Heart left ventricle (tissue), 16 donors: ENCODE measurements around the gene NXPE3. TPM values are rescaled to one million over a fixed set of nuclear protein-coding genes. Genes with fewer than 3 reads are reported as not detected.
A peak's percentile ranks its signal among the peaks of the same experiment; 100 is the strongest.

Source experiments
- ATAC-seq, 4 donors: fragments of 200-7000 bp; cut with Tn5 transposase; one replicate each; pipeline ENCODE4 v1.9.1; 2020 to 2022; ENCODE audit warnings: moderate library complexity in 4 of 4, mild to moderate bottlenecking in 3 of 4, moderate number of reproducible peaks in 1 of 4
- DNase-seq, 5 donors: peaks; one replicate each; pipeline ENCODE4 v3.0.0-alpha.2; 2020
- H3K27ac ChIP-seq, 12 donors: fragments of 200-600 bp; sonication (generic) in 4 of 12; one replicate each; pipeline versions ENCODE4 v1.5.0 to v1.8.0; 2016 to 2022; ENCODE audit warnings: mild to moderate bottlenecking in 2 of 12
- H3K27me3 ChIP-seq, 9 donors: fragments of 200-600 bp; sonication (generic) in 2 of 9; one replicate each; pipeline versions ENCODE4 v1.5.1 to v1.8.0; 2016 to 2022; ENCODE audit warnings: mild to moderate bottlenecking in 3 of 9
- H3K36me3 ChIP-seq, 9 donors: fragments of 200-600 bp; sonication (generic) in 2 of 9; one replicate each; pipeline versions ENCODE4 v1.5.0 to v1.8.0; 2018 to 2022; ENCODE audit warnings: mild to moderate bottlenecking in 2 of 9
- H3K4me1 ChIP-seq, 12 donors: fragments of 200-600 bp; sonication (generic) in 4 of 12; one replicate each; pipeline versions ENCODE4 v1.5.0 to v1.8.0; 2016 to 2022; ENCODE audit warnings: mild to moderate bottlenecking in 3 of 12
- H3K4me3 ChIP-seq, 12 donors: fragments of 200-600 bp; sonication (generic) in 4 of 12; one replicate each; pipeline versions ENCODE4 v1.5.0 to v1.8.0; 2017 to 2022; ENCODE audit warnings: mild to moderate bottlenecking in 9 of 12, moderate library complexity in 4 of 12
- H3K9me3 ChIP-seq, 12 donors: fragments of 200-600 bp; sonication (generic) in 4 of 12; one replicate each; pipeline versions ENCODE4 v1.5.0 to v1.8.0; 2016 to 2022; ENCODE audit warnings: mild to moderate bottlenecking in 1 of 12
- CTCF ChIP-seq, 12 donors: fragments of 200-600 bp; sonication (generic) in 4 of 12; IDR thresholded peaks; one replicate each; pipeline versions ENCODE4 v1.5.0 to v1.8.0; 2018 to 2022; ENCODE audit warnings: antibody characterized with exemption in 12 of 12, mild to moderate bottlenecking in 5 of 12
- POLR2A ChIP-seq, 2 donors: fragments of 450-650 bp; IDR thresholded peaks; one replicate each; pipeline ENCODE4 v1.6.1; 2017; ENCODE audit warnings: antibody characterized with exemption in 2 of 2, mild to moderate bottlenecking in 2 of 2, moderate library complexity in 2 of 2
- WGBS, 4 donors: extraction: QIAGEN DNeasy Blood & Tissue Kit in 2 of 4; methylation state at CpG; one replicate each; pipeline versions ENCODE4 v1.1.5 to v1.1.7; 2013 to 2018; 5-methylcytosine and 5-hydroxymethylcytosine counted together
- intact Hi-C, 10 donors: fragments of 100-400 bp; cut with DNase I; formaldehyde crosslinking; loops; one replicate each; pipeline versions ENCODE4 v1.11.1 to v1.14.2; 2022
- polyA plus RNA-seq, 2 donors: library from polyadenylated mRNA; stranded (reverse); fragments of 200-250 nt; gene quantifications; one replicate each; pipeline ENCODE4 v1.2.3, GENCODE V29; 2013
- total RNA-seq, 9 donors: library from RNA; depleted of rRNA in 2 of 9; stranded (reverse); fragments of >200 nt in 2 of 9; fragmentation: NEBNext Ultra II Directional in 3 of 9; extraction: Animal tissue kit (Norgen Biotek cat#: 25700) in 3 of 9; gene quantifications; one replicate each; pipeline versions ENCODE4 v1.1.0 to v1.2.4, GENCODE V29; 2016 to 2023
- donor health status: ischemic (EF 13 %, LVEDD 7.1; RV severe dilation, severe dysfunction).
- donor health status: healthy with polysubstance abuse.
- donor health status: DM: no; HTN: yes; CAD: no.
- donor health status: DM: no; HTN: no; CAD: no.
- donor health status: ischemic (EF 25% LVEDD 6.9; RV normal size, moderate dysfunction).
- donor health status: ischemic (EF 25% LVEDD 5.7; RV mildly dilated, moderate dysfunction).
- donor health status: healthy.
- donor health status: DM: yes; HTN: yes; CAD: no.
- donor health status: ischemic (EF 35%, LVEDD 5.7; RV mildly dilated, moderate dysfunction).
- donor health status: nonischemic (EF 11% LVEDD 7.7; RV severe dilation, severe dysfunction).
- donor health status: DM: yes; HTN: yes; CAD: no.
- donor health status: PGD.
- donor health status: ischemic (EF 29% LVEDD 5.4; RV normal size, mild dysfunction).
- donor health status: nonischemic (EF 23%, LVEDD 6.1; RV moderate dilation, normal function).

Gene NXPE3
- total and polyA plus RNA-seq, 11 donors = 13.3 to 43.8 (median 35.6) TPM

- Histone ChIP-seq H3K4me1 (peaks cover 0 to 5% (median 0%) of the 10 kb centered on the region in 12 donors), H3K27me3 (no peaks in the 10 kb centered on the region), H3K9me3 (peaks cover 0 to 5% (median 0%) of the 10 kb centered on the region in 12 donors), H3K27ac (peak overlapping the region in 1 of 12 donors; percentile 5), H3K4me3 (no peak overlapping the region), H3K36me3 (peaks cover 0 to 68% (median 47%) of the 10 kb centered on the region in 9 donors)
- 76 to 79% (median 77%) methylated on average over 9 of the region's 9 CpGs for WGBS, 4 donors
- TF ChIP-seq CTCF (IDR thresholded peaks at IDR 0.05) (peak; percentile 74 to 95 (median 87)), POLR2A (IDR thresholded peaks at IDR 0.05) (no peak)
- ATAC-seq (peak; percentile 83 to 94 (median 88)), DNase-seq (peak in 2 of 5 donors; percentile 54 to 60)
- intact Hi-C loops = loop anchor here in 6 of 10 donors (5.0 to 10.0 kb wide), 3 partner anchors 729 to 734 kb away; no protein-coding TSS in a partner anchor
These were observed 24.3 kb downstream of the NXPE3 start for GRCh38 chr3:101803173-101803782.

- ATAC-seq (no peak), DNase-seq (no peak)
- Histone ChIP-seq H3K27ac (no peak overlapping the region), H3K36me3 (peaks cover 0 to 67% (median 44%) of the 10 kb centered on the region in 9 donors), H3K9me3 (peaks cover 0 to 5% (median 0%) of the 10 kb centered on the region in 12 donors), H3K4me1 (peaks cover 0 to 5% (median 0%) of the 10 kb centered on the region in 12 donors), H3K4me3 (no peak overlapping the region), H3K27me3 (no peaks in the 10 kb centered on the region)
- intact Hi-C loops = loop anchor here in 6 of 10 donors (5.0 to 10.0 kb wide), 3 partner anchors 728 to 733 kb away; no protein-coding TSS in a partner anchor
- 92 to 97% (median 95%) methylated on average over 3 of the region's 3 CpGs for WGBS, 4 donors
- no peak for TF ChIP-seq CTCF (IDR thresholded peaks at IDR 0.05)
- TF ChIP-seq POLR2A (IDR thresholded peaks at IDR 0.05) = no peak
These were observed 24.9 kb downstream of the NXPE3 start for GRCh38 chr3:101803939-101804338.

- intact Hi-C loops = loop anchor here in 7 of 10 donors (2.0 to 10.0 kb wide), 4 partner anchors 46 to 731 kb away; no protein-coding TSS in a partner anchor
These were observed 27.5 kb downstream of the NXPE3 start for GRCh38 chr3:101806491-101806890.

More at GRCh38 chr3:101806491-101806890, 27.5 kb downstream of the NXPE3 start:
- Histone ChIP-seq H3K9me3 (peaks cover 0 to 6% (median 0%) of the 10 kb centered on the region in 12 donors), H3K36me3 (peaks cover 0 to 48% (median 24%) of the 10 kb centered on the region in 9 donors), H3K27ac (no peak overlapping the region), H3K4me1 (peaks cover 0 to 17% (median 10%) of the 10 kb centered on the region in 12 donors), H3K4me3 (no peak overlapping the region), H3K27me3 (no peaks in the 10 kb centered on the region)
- DNase-seq (no peak), ATAC-seq (no peak)
- WGBS, 4 donors = 83 to 96% (median 91%) methylated on average over 1 of the region's 1 CpG
- TF ChIP-seq POLR2A (IDR thresholded peaks at IDR 0.05) (no peak), CTCF (IDR thresholded peaks at IDR 0.05) (no peak)
